ENCODE measurements around the gene CACNA2D4. TPM values are rescaled to one million over a fixed set of nuclear protein-coding genes. Genes with fewer than 3 reads are reported as not detected.

The CACNA2D4 gene
- total and polyA plus RNA-seq, 2 of the 13 experiments (the other 11 are each of a cell fraction or from before 2014, with no cell fraction given) = 14.2 to 136 TPM

DNA sequence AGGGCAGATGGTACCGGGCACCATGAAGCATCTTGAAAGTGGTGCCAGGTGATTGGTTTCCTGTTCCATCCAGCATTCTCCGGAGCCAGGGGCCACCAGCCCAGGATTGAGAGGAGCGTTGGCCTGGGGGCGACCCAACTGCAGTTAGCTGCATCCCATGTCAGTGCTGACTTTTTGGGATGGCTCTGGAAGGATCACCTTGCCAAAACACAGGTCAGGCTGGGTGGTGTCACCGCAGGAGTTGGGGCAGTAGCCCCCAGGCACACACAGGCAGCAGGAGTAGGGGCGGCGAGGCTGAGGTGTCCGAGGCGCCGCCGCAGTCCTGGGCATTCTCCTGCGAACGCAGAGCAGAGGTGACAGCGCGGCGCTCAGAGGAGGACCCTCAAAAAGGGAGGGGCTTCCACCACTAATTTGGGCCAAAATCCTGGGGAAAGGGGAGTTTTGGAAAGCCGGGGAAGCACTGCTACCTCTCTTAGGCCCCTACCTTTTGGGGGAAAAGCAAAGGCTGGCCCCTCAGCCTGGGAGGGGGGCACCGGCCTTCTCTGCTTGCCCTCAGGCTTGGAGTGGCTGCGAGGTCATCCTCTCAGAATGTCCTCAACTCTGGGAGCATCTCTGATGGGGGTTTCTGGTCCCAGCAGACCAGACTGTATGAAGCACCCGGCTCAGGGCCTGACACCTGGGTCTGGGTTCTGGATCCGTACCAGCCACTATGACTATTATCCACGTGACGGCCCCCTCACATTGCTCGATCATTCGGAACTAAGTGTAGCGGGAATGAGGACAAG, 124.8 kb downstream of the CACNA2D4 start:
- H3K4me2 ChIP-seq (ENCODE audit: low read depth, low read length) = no peak overlapping the region
- no peaks in the 10 kb centered on the region for H3K27me3 ChIP-seq (ENCODE audit: control insufficient read depth in 1 of 2, insufficient read depth in 2 of 2, low read length in 2 of 2)
- ChIA-PET POLR2A (no interaction called here), CTCF (ENCODE audit: low intra/inter-chr PET ratio, low total read pairs) (interaction anchor here (0.8 to 3.3 kb wide), 2 partner anchors 141 to 145 kb away, joined by 3 to 88 read pairs; no protein-coding TSS in a partner anchor)
- WGBS (ENCODE audit: low lambda C conversion rate) = 97% methylated on average over 22 of the region's 26 CpGs
- no peak overlapping the region for H3K4me3 ChIP-seq (replicated peaks in 1 of 3; ENCODE audit: insufficient read depth in 1 of 3, low read depth in 2 of 3, low read length in 3 of 3)
- no peak overlapping the region for H2AFZ ChIP-seq (ENCODE audit: low read length)
- H3K4me1 ChIP-seq (ENCODE audit: insufficient read depth, low read length) = peaks cover 19% of the 10 kb centered on the region; the same call in 1 of the 2 replicates
- TF ChIP-seq AGO1 (IDR thresholded peaks at IDR 0.05; ENCODE audit: low read depth, low read length, poor library complexity, severe bottlenecking) = peak; percentile 24
- no peak for TF ChIP-seq KLF16 (CRISPR knock-in tag; IDR thresholded peaks at IDR 0.05)
- TF ChIP-seq, protein P1, sequence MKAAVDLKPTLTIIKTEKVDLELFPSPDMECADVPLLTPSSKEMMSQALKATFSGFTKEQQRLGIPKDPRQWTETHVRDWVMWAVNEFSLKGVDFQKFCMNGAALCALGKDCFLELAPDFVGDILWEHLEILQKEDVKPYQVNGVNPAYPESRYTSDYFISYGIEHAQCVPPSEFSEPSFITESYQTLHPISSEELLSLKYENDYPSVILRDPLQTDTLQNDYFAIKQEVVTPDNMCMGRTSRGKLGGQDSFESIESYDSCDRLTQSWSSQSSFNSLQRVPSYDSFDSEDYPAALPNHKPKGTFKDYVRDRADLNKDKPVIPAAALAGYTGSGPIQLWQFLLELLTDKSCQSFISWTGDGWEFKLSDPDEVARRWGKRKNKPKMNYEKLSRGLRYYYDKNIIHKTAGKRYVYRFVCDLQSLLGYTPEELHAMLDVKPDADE (CRISPR knock-in tag; IDR thresholded peaks at IDR 0.05) = no peak
- no peak for TF ChIP-seq HNF4A (CRISPR knock-in tag; IDR thresholded peaks at IDR 0.05)
- TF ChIP-seq SMAD1 (CRISPR knock-in tag; IDR thresholded peaks at IDR 0.05; ENCODE audit: borderline replicate concordance, low read depth) = no peak
- TF ChIP-seq AGO2 (optimal IDR thresholded peaks at IDR 0.05; ENCODE audit: low read depth, low read length) = peak; percentile 91
- TF ChIP-seq SP140L (CRISPR knock-in tag; IDR thresholded peaks at IDR 0.05; ENCODE audit: borderline replicate concordance) = no peak
- no peak for TF ChIP-seq KDM5A (IDR thresholded peaks at IDR 0.05; ENCODE audit: borderline replicate concordance, low read length)
- TF ChIP-seq SIN3B (IDR thresholded peaks at IDR 0.05; ENCODE audit: low read length) = no peak
- H3K36me3 ChIP-seq (replicated peaks in 1 of 2; ENCODE audit: control insufficient read depth in 1 of 2, insufficient read depth in 2 of 2, low read length in 2 of 2) = peaks cover 0 to under 1% of the 10 kb centered on the region in 2 experiments; a peak in 2 of 5 replicates
- no peaks in the 10 kb centered on the region for H3K9me3 ChIP-seq (ENCODE audit: low read length)
- H3K79me2 ChIP-seq (ENCODE audit: insufficient read depth, low read length) = no peaks in the 10 kb centered on the region
- DNase-seq (ENCODE audit: low spot score) = no peak
- ATAC-seq = no peak
- no peak overlapping the region for H3K27ac ChIP-seq (ENCODE audit: extremely low read length, insufficient read depth, low read length)
- no peaks in the 10 kb centered on the region for H4K20me1 ChIP-seq (ENCODE audit: insufficient read depth, low read length)
- H3K9ac ChIP-seq (ENCODE audit: insufficient read depth, low read depth, low read length) = no peak overlapping the region
- no peak for FAIRE-seq
- intact Hi-C loops (cut with micrococcal nuclease; ENCODE audit: unreplicated experiment) (loop anchor here (5.0 kb wide), 1 partner anchor 101 kb away; the partner anchor contains the start of gene ADIPOR2), in situ Hi-C loops (cut with HindIII; ENCODE audit: extremely low pct_ligation_motif_present, low pct_unique_long_range_greater_than_20kb) (loop anchor here (5.0 kb wide), 2 partner anchors 141 to 144 kb away; no protein-coding TSS in a partner anchor)
- no TSS peak for BruUV-seq (replicated peaks)
